ENCODE results near the gene CFAP119.

The CFAP119 gene

DNA sequence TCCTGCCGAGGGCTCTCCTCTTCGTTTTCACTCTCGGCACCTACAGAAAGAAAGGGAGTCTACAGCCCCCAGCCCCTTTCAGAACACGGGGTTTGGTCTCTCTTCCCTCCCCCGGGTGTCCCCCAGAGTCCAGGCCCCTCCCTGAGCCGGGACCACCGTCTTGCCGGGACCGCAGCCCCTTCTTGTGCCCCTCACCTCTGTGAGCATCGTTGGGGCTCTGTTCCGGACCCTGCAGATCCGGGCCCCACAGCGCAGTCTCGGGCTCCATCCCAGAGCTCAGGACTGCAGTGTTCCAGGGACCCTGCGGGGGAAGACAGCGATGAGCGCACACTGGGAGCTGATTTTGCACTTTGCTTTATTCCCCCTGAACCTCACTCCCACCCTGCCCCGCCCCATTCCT lies 22.4 kb upstream of the CFAP119 start:
- in situ Hi-C loops (cut with HindIII; ENCODE audit: low pct_ligation_motif_present, low pct_unique_long_range_greater_than_20kb, low sequenced_read_pairs): loop anchor here (25.0 kb wide), 1 partner anchor 103 kb away; the partner anchor contains the start of genes BCL7C and CTF1
- DNase-seq: no peak

DNA sequence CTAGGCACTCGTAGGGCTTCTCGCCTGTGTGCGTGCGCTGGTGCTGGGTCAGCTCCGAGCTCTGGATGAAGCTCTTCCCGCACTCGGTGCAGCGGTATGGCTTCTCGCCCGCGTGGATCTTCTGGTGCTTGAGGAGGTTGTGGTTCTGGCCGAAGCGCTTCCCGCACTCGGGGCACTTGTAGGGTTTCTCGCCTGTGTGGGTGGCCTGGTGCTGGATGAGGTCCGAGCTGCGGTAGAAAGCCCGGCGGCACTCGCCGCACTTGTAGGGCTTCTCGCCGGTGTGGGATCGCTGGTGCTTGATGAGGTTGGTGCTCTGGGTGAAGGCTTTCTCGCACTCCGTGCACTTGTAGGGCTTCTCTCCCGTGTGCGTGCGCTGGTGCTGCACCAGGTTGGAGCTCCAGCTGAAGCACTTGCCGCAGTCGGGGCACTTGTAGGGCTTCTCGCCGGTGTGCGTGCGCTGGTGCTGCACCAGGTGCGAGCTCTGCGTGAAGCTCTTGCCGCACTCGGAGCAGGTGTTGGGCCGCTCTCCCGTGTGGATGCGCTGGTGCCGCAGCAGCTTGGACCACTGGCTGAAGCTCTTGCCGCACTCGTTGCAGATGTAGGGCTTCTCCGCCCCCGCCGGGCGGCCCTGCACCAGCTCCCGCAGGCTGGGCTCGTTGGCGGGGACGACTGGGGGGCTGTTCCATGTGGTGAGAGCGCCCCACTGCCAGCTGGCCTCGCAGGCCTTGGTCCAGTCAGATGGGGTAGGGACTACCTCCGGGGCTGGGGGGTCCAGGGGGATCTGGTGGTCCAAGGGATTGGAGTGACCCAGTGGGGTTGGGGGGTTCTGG lies 21.6 kb upstream of the CFAP119 start:
- no peak for DNase-seq
- in situ Hi-C loops (cut with HindIII; ENCODE audit: low pct_ligation_motif_present, low pct_unique_long_range_greater_than_20kb, low sequenced_read_pairs): loop anchor here (25.0 kb wide), 1 partner anchor 104 kb away; the partner anchor contains the start of genes BCL7C and CTF1

DNA sequence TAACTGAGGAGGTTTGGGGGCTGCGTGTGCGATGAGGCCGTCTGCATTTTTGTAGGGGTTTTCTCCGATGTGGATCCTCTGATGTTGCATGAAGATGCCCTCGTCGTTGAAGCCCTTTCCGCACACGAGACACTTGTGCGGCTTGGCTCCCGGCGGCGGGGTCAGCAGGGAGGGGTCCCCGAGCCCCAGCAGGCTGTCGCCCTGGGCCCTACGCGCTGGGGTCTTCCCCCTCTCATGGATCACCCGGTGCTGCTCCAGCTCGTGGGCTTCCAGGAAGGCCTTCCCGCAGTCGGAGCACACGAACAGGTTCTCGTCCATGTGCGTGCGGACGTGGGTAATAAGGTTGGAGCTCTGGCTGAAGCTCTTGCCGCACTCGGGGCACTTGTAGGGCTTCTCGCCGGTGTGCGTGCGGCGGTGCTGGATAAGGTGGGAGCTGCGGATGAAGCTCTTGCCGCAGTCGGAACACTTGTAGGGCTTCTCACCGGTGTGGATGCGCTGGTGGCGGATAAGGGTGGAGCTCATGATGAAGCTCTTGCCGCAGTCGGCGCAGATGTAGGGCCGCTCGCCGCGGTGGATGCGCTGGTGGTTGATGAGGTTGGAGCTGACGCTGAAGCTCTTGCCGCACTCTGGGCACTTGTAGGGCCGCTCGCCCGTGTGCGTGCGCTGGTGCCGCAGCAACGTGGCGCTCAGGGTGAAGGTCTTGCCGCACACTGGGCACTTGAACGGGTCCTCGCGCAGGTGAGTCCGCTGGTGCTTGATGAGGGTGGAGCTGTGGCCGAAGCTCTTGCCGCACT lies 20.8 kb upstream of the CFAP119 start:
- DNase-seq: no peak
- in situ Hi-C loops (cut with HindIII; ENCODE audit: low pct_ligation_motif_present, low pct_unique_long_range_greater_than_20kb, low sequenced_read_pairs): loop anchor here (25.0 kb wide), 1 partner anchor 105 kb away; the partner anchor contains the start of genes BCL7C and CTF1

DNA sequence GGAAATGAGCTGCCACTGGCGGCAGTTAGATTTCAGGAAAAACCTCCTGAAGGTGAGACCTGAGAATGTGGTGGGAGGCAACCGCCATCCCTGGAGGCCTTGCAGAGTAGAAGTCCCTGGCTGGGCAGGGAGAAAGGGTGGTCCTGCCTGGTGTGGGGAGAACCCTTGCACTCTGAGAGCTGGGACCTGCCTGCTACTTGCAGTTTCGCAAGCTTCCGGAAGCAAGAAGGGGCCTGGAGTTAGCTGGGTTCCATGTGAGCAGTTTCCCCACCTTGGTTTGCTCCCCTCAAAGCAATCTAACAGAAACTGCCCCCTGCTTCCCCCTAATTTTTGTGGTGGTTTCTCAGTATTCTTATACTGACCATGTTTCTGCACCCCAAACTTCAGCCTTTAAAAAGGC lies 18.7 kb upstream of the CFAP119 start:
- no peak for DNase-seq
- in situ Hi-C loops (cut with HindIII; ENCODE audit: low pct_ligation_motif_present, low pct_unique_long_range_greater_than_20kb, low sequenced_read_pairs): loop anchor here (25.0 kb wide), 1 partner anchor 107 kb away; the partner anchor contains the start of genes BCL7C and CTF1

DNA sequence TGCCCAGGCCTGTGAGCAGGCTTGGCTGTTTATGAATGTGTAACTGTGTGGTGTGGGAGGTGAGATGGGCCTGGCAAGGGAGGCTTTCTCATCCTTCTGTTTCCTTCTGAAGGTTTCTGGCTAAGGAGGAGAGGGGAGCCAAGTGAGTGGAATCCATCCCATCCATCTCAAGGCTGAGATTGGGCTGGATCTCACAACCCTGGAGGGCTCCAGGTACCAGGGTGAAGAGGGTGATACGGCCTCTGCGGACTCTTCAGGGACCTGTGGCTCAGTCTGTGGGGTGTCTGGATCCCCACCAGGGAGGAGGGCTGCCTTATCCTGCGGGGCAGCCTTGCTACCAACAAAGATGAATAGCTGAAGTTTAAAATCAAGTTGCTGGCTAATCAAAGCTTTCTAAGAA lies 18.2 kb upstream of the CFAP119 start:
- no peak for DNase-seq
- in situ Hi-C loops (cut with HindIII; ENCODE audit: low pct_ligation_motif_present, low pct_unique_long_range_greater_than_20kb, low sequenced_read_pairs): loop anchor here (25.0 kb wide), 1 partner anchor 107 kb away; the partner anchor contains the start of genes BCL7C and CTF1

DNA sequence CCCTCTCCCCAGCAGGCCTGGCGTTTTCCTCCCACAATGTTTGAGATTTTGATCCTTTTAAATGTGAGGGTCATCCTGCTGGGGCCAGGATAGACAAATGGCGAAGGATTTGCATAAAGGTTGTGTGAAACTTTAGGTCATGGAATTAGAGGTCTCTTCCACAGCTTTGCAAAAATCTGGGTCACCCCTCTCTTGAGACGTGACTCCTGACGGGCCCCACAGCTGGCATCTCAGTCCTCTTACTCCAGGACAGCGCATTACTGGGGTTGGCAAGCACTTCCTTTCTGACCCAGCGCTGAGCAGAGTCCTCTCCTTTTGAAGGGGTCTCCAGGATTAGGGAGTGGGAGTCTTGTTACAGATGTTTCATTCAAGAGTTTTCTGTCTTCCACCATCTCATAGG lies 17.7 kb upstream of the CFAP119 start:
- DNase-seq: no peak
- in situ Hi-C loops (cut with HindIII; ENCODE audit: low pct_ligation_motif_present, low pct_unique_long_range_greater_than_20kb, low sequenced_read_pairs): loop anchor here (25.0 kb wide), 1 partner anchor 108 kb away; the partner anchor contains the start of genes BCL7C and CTF1

DNA sequence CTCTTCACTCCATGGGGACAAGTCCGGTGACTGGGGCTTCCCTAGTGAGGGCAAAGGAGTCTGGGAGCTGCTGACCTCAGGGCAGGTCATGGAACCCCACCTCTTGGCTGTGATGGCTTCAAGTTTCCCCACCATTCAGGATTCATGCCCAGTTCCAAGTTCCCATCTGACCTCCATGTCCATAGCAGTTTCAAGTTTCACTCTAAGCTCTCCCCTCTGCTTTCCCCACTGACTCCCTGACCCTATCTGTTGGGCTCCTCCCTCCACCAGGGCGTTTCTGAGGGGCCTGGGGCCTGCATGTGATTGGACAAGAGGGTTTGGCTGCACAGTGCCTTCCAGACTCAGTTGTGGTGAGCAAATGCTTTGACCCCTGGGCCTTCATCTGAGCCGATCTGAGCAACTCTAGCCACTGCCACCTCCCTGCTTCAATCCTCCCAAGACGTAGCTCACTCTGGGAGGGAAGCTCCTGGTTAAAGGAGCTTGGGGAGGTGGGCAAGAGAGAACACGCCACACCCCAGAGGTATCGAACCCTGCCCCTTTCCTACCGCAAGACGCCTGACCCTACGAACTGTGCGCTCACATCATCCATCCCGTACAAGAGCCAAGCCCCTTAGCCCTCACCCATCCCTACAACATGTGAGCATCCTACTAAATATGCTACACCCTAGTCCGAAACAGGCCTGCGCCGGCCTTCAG lies 16.8 kb upstream of the CFAP119 start:
- no peak for DNase-seq
- in situ Hi-C loops (cut with HindIII; ENCODE audit: low pct_ligation_motif_present, low pct_unique_long_range_greater_than_20kb, low sequenced_read_pairs): loop anchor here (25.0 kb wide), 1 partner anchor 109 kb away; the partner anchor contains the start of genes BCL7C and CTF1

DNA sequence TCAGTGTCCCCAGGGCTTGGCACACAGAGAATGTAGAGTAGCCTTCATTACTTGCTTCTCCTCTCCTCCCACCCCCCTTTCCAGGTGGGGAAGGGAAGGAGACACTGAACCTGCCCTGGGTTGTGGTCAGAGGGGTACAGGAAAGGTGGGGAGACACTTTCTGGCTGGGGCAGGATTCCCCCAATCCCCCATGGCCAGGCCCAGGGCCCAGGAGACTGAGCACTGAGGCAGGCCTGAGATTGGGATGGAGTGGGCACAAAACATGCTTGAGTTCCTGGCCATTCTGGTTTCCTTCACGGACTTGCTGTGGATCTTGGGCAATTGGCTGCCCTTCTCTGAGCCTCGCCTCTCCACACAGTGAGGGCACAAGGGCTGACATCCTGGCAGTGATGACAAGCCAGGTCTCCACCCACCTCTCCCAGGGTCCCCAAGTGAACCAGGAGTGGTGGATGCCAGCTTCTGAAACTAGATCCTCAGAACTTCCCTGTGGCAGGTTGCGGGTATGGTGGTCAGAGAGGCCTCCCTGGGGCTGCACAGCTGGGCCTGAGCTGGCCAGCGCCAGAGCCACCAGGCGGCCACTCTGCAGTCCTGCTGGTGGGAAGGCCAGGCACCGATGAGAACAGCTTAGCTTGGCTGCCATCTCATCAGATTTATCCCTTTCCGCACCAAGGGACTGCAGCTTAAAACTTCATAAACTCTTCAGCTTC lies 15.9 kb upstream of the CFAP119 start:
- in situ Hi-C loops (cut with HindIII; ENCODE audit: low pct_ligation_motif_present, low pct_unique_long_range_greater_than_20kb, low sequenced_read_pairs): loop anchor here (25.0 kb wide), 1 partner anchor 110 kb away; the partner anchor contains the start of genes BCL7C and CTF1
- no peak for DNase-seq

DNA sequence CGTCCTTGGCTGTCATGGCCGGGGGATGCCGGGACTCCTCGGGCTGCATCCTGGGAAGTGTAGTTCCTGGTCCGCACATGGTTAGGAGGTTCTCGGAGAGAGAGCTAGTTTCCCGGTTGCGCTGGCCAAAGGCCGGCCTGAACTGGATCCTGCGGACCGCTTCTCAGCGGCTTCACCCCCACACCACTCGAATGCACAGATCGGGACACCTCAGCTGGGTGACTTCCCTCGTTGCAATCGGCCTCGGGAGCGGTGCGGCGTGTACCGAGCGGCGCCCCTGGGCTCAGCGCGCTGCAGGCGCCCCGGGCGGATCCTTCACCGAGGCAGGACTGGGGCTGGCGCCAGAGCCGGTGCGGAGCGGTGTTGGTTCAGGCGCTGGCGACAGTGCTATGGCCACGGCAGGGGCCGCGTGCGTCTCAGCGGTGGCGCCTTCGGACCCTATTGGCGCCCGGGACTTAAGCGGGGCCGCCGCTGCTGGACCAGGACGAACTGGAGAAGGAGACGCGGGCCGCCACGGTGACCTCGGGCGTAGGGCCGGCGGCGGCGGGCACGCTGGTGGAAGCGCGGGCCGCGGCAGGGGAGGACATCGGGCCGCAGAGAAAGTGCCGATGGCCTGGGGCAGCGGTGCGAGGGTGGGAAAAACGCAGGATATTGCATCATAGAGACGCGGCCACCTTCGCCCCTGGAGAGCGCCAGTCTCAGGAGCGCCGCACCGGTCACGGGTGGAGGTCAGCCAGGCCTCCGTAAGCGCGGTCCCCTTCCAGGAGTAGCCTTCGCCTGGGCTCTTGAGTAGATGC lies 13.7 kb upstream of the CFAP119 start:
- DNase-seq: peak; percentile 88
- in situ Hi-C loops (cut with HindIII; ENCODE audit: low pct_ligation_motif_present, low pct_unique_long_range_greater_than_20kb, low sequenced_read_pairs): loop anchor here (25.0 kb wide), 1 partner anchor 112 kb away; the partner anchor contains the start of genes BCL7C and CTF1

DNA sequence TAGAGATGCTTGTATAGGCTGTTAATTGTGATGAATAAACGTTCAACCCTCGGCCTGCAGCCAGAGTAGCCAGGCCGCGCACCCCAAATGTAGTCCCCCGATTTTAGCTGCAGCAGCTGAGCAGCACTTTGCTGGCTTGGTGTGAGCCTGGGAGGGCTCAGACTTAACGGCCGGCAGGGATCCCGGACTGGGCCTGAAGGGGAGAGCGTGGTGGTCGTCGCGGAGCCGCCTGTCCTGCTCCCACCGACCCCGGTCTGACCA lies 13.2 kb upstream of the CFAP119 start:
- no peak for DNase-seq
- in situ Hi-C loops (cut with HindIII; ENCODE audit: low pct_ligation_motif_present, low pct_unique_long_range_greater_than_20kb, low sequenced_read_pairs): loop anchor here (25.0 kb wide), 1 partner anchor 112 kb away; the partner anchor contains the start of genes BCL7C and CTF1

DNA sequence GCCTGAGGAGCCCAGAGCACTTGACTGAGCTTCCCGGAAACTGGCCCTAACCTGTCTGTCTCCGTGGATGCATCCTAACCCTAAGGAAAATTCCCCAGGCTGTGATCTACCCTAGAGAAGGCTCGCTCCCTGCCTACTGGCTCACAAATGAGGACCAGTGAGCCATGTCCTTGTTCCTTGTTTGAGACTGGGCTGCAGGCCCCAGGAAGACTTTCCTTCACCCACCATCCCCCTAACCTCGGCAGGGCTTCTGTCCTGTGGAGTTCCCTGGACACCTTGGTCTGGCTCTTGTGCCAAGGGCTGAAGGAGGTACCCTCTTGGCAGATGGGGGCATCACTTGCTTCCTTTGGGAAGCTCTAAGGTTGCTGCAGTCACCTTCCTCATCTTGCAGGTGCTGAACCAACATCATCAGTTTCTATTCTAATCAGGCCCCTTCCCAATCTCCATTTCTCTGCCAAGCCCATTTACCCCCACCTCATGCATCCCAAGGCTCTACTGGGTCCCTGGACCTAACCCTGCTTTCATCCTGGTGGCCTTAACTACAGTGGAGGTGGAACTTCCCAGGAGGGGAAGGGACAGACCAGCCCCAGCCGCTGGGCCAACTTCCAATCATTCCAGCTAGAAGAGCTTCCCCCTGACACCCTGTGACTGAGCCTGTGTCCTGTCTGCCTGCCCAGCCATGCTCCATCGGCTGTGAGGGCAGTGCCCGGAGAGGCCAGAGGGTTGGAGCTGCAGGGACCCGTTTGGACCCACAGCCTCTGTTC lies 12.7 kb upstream of the CFAP119 start:
- in situ Hi-C loops (cut with HindIII; ENCODE audit: low pct_ligation_motif_present, low pct_unique_long_range_greater_than_20kb, low sequenced_read_pairs): loop anchor here (25.0 kb wide), 1 partner anchor 113 kb away; the partner anchor contains the start of genes BCL7C and CTF1
- no peak for DNase-seq

DNA sequence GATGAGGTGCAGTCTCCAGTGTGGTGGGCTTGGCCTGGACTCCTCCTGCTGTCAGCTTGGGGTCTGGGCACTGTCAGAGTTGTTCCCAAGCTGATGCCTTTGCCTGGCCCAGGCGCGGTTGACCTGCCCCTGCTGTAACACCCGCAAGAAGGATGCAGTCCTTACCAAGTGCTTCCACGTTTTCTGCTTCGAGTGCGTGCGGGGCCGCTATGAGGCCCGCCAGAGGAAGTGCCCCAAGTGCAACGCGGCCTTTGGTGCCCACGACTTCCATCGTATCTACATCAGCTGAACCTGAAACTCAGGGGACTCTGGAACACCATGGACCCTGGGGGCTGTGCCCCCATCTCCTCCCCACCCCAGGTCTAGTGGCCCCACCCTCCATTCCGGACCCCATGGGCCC lies 12.0 kb upstream of the CFAP119 start:
- no peak for DNase-seq
- in situ Hi-C loops (cut with HindIII; ENCODE audit: low pct_ligation_motif_present, low pct_unique_long_range_greater_than_20kb, low sequenced_read_pairs): no loop called here

DNA sequence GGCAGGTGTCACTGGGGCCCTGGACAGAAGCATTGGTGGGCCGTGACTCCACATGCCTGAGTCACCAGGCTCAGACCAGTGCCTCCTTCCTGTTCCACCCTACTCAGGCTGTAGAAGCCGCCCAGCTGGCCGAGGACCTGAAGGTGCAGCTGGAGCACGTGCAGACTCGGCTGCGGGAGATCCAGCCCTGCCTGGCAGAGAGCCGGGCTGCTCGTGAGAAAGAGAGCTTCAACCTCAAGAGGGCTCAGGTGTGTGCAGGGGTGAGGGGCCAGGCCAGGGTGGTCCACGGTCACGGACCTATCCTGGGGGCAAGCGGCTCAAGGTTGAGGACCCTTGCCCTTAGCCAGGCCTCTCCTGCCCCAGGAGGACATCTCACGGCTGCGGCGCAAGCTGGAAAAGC lies 9.9 kb upstream of the CFAP119 start:
- in situ Hi-C loops (cut with HindIII; ENCODE audit: low pct_ligation_motif_present, low pct_unique_long_range_greater_than_20kb, low sequenced_read_pairs): no loop called here
- DNase-seq: no peak

DNA sequence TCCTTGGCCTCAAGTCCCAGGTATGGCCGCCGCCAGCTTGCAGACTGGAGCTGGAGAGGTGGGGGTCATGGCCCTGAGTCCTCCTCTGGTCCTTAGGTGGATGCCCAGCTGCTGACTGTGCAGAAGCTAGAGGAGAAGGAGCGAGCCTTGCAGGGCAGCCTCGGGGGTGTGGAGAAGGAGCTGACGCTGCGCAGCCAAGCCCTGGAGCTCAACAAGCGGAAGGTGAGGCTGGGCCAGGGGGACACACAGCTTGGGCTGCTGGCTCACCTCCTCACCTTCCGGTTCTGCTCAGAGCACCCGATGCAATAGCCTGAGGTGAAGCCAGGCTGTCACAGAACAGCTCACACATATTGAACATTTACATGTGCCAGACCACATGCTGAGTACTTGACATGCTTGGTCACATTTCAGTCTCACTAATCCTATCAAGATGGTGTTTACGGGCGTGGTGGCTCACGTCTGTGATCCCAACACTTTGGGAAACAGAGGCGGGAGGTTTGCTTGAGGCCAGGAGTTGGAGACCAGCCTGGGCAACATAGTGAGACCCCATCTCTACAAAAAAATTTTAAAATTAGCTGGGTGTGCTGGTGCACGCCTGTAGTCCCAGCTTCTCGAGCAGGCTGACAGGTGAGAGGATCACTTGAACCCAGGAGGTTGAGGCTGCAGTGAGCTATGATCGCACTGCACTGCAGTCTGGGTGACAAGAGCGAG lies 7.7 kb upstream of the CFAP119 start:
- in situ Hi-C loops (cut with HindIII; ENCODE audit: low pct_ligation_motif_present, low pct_unique_long_range_greater_than_20kb, low sequenced_read_pairs): no loop called here

DNA sequence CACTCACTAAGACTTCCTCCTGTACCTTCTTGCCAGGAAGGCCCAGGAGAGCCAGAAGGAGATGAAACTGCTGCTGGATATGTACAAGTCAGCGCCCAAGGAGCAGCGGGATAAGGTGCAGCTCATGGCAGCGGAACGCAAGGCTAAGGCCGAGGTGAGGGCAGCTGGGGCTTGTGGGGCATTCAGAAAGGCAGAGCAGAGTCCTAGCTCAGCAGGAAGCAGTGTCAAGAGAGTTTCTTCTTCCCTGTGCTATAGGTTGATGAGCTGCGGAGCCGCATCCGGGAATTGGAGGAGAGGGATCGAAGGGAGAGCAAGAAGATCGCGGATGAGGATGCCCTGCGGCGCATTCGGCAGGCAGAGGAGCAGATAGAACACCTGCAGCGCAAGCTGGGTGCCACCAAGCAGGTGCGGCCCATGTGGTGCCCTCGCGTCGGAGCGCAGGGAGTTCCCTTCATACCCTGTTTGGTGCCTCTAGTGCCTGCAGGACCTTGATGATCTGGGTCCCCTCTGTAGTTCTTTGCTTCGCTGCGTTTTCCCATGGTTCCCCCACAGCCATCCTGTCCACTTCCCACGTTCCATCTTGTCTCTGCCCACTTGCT lies 6.8 kb upstream of the CFAP119 start:
- no peak for DNase-seq
- in situ Hi-C loops (cut with HindIII; ENCODE audit: low pct_ligation_motif_present, low pct_unique_long_range_greater_than_20kb, low sequenced_read_pairs): no loop called here

More for the DNA sequence above, 7.7 kb upstream of the CFAP119 start:
- no peak for DNase-seq

Measured in ACHN (cell line).